HTERT RPE-1 (cell line): ENCODE measurements around the gene GARIN1A.
"Not testable (repeated sequence)": the region's sequence is repeated elsewhere in the genome, so short reads cannot be mapped to it uniquely, and the experiment has no call there.

Source experiments
- in situ Hi-C: fragments of 300-500 bp; cut with MboI; formaldehyde crosslinking; loops from 4 replicates; pipeline ENCODE4 v1.14.3; 2020; ENCODE audit warnings: low sequenced_read_pairs

The GARIN1A gene

DNA sequence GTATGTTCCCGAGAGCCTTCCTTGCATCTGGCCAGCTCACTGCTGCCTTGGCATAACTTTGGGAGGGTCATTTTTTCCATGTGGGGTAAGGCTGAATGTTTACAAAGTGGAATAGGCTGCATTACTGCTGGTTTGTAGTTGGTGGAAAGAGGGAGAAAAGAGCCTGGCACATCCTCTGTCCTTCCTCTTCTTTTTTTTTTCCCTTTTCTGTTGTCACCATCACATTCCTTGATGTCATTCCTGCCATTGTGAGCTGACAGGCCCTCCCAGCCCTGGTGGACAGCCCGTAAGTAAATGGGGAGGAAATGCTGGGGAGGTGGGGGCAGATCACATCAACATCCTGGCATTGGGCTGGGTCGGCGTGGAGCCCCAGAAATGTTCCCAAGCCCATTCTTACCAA is at the start of gene GARIN1A:
GARIN1A (plus strand) TSS at position 301 of the 400 bp plus-strand sequence. CDS start 106 bp downstream, outside the sequence.
- in situ Hi-C loops, result no loop called here

DNA sequence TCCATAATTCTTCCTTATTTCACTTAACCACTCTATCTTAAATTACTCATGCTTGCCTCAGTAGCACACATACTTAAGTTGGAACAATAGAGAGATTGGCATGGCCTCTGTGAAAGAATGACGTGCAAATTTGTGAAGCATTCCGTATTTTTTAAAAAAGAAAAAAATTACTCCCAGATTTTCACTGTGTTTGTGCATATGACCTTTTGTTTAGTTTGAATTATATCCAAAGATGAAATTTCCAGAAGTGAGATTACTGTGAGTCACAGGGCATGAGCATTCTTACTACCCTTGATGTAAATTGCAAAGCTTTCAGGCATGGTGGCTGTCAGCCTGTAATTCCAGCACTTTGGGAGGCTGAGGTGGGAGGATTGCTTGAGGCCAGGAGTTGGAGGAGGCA is 45.0 kb upstream of the GARIN1A start:
- in situ Hi-C loops, result not testable (repeated sequence)

DNA sequence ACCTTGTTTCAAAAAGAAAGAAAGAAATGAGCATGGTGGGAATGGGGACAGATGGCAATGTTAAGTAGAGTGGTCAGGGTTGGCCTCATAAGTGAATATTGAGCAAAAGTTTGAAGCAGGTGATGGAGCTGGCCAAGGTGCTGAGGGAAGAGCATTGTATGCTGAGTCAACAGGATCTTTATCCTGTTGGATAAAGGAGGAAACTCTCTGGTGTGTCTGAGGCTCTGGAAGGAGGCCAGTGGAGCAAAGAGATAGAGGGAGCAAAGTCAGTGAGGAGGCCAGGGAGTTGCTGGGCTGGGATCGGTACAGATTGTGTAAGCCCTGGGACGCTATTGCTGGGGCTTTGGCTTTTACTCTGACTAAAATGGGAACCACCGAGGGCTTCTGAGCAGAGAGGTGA is 38.2 kb upstream of the GARIN1A start:
- in situ Hi-C loops, result not testable (repeated sequence)

DNA sequence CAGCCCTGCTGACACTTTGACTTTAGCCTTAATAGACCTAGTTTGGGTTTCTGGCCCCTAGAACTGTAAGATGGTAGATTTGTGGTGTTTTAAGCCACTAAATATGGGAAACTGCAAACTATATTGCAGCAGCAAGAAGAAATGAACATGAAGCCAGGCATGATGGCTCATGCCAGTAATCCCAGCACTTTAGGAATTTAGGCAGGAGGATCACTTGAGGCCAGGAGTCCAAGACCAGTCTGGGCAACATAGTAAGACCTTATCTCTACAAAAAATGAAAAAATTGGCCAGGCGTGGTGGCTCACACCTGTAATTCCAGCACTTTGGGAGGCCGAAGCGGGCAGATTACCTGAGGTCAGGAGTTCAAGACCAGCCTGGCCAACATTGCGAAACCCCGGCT is 26.9 kb upstream of the GARIN1A start:
- in situ Hi-C loops, result not testable (repeated sequence)

DNA sequence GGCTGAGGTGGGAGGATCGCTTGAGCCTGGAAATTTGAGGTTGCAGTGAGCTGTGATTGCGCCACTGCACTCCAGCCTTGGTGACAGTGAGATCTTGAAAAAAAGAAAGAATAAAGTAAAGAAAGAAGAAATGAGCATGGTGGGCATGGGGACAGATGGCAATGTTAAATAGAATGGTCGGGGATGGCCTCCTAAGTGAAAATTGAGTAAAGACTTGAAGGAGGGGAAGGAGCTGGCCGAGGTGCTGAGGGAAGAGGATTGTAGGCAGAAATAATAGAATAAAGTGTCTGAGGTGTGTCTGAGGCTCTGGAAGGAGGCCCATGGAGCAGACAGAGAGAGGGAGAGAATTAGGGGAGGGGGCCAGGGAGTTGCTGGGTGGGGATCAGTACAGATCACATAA is 26.2 kb upstream of the GARIN1A start:
- in situ Hi-C loops, result not testable (repeated sequence)

DNA sequence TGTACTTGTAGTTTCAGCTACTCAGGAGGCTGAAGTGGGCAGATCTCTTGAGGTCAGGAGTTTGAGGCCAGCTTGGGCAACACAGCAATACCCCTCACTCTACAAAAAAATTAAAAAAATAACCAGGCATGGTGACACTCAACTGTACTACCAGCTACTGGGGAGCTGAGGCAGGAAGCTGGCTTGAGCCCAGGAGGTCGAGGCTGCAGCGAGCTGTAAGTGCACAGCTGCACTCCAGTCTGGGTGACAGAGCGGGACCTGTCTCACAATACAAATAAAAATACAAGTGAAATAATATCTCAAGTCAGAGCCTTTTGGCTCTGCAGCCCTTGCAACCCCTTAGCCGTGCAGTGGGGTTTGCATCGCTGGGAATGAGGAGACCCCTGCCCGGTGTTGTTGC is 25.2 kb upstream of the GARIN1A start:
- in situ Hi-C loops, result not testable (repeated sequence)

DNA sequence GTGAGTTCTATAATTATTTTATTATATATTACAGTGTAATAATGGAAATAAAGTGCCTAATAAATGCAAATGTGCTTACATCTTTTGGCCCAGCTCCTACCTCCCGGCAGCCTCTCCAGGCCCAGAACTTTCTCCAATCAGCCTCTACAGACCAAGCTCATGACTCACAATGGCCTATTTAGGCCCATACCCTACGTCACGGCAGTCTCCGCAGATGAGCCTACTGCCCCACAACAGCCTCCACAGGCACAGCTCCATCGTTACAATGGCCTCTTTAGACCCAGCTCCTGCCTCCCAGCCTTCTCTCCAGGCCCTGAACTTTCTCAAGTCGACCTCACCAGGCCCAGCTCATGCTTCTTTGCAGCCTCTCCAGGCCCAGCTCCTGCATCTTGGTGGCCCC is 21.0 kb upstream of the GARIN1A start:
- in situ Hi-C loops, result not testable (repeated sequence)

DNA sequence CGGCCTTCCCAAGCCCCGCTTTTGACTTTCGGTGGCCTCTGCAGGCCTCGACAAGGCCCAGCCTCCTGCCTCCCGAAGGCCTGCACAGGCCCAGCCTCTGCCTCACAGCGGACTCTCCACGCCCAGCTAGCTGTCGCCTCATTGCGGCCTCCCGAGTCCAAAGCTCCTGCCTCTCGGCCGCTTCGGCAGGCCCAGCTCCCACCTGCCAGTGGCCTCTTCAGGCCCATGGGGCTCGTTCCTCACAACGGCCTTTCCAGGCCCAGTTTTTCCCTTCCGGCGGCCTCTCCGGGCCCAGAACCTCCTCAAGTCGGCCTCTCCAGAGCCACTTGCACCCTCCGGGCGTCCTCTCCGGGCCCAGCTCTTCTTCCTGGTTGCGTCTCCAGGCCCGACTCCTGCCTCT is 19.5 kb upstream of the GARIN1A start:
- in situ Hi-C loops, result not testable (repeated sequence)

DNA sequence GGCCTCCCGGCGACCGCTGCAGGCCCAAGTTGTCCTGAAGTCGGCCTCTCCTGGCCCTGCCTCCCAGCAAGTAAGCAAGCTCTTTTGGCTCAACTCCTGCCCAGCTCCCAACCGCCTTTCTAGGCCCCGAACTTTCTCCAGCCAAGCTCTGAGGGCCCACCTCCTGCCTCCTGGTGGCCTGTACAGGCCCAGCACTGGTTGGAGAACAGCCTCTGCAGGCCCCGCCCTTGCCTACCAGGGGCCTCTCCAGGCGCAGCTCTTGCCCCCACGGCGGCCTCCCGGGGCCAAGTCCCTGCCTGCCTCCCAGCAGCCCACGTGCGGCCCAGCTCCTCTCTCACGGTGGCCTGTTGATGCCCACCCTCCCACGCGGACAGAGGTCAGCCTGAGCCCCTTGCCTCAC is 18.9 kb upstream of the GARIN1A start:
- in situ Hi-C loops, result not testable (repeated sequence)

DNA sequence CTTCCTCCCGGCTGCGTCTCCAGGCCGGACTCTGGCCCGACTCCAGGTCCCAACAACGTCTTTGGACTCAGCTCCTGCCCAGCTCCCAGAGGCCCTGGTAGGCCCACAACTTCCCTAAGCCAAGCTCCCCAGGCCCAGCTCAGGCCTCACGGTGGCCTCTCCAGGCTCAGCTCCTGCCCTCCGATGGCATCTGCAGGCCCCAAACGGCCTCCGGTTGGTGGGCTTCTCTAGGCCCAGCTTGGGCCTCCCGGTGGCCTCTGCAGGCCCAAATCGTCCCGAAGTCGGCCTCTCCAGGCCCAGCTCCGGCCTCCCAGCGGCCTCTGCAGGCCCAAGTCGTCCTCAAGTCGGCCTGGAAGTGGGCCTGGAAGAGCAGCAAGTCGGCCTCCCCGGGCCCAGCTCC is 18.0 kb upstream of the GARIN1A start:
- in situ Hi-C loops, result not testable (repeated sequence)

DNA sequence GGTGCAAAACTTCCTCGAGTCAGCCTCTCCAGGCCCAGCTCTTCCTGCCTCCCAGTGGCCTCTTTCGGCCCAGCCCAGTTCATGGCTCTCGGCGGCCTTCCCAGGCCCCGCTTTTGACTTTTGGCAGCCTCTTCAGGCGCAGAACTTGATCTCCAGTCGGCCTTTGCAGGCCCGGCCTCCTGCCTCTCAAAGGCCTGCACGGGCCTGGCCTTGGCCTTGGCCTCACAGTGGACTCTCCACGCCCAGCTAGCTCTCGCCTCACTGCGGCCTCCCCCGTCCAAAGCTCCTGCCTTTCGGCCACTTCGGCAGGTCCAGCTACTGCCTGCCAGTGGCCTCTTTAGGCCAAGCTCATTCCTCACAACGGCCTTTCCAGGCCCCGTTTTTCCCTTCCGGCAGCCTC is 17.6 kb upstream of the GARIN1A start:
- in situ Hi-C loops, result not testable (repeated sequence)

DNA sequence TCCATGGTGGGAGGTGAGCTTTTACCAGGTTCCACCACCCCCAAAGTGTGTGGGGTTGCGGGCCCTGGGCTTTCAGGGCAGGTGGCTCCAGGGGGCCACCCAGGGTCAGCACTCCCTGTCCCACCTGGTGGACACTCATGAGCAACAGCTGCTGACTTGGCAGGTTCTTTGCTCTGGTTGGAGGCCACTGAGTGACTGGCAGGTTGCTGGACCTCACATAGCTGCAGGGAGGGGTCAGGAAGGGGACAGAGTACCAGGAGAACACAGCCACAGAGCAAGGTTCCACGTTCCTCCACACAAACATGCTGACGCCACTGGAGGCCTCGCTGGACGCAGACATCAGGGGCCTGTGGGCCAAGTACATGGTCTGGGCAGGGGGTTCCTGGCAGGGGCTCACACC is 13.7 kb upstream of the GARIN1A start:
- in situ Hi-C loops, result not testable (repeated sequence)

DNA sequence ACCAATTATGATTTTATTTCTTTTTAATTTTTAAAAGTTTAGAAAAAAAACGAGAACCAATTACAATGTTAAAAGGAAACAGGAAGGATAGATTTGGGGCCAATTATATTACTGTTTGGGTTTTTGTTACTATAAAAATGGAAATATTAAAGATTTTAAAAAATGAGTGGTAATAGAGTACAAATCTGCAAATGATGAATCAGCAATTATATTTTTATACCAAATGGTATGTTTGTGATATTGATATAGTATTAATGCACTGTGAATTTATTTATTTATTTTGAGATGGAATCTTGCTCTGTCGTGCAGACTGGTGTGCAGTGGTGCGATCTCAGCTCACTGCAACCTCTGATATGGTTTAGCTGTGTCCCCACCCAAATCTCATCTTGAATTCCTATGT is 11.5 kb upstream of the GARIN1A start:
- in situ Hi-C loops, result no loop called here

DNA sequence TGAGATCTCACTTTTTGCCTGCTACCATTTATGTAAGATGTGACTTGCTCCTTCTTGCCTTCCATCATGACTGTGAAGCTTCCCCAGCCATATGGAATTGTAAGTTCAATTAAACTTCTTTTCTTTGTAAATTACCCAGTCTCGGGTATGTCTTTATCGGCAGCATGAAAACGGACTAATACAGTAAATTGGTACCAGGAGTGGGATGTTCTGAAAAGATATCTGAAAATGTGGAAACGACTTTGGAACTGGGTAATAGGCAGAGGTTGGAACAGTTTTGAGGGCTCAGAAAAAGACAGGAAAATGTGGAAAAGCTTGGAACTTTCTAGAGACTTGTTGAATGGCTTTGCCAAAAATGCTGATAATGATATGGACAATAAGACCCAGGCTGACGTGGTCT is 10.6 kb upstream of the GARIN1A start:
- in situ Hi-C loops, result no loop called here

DNA sequence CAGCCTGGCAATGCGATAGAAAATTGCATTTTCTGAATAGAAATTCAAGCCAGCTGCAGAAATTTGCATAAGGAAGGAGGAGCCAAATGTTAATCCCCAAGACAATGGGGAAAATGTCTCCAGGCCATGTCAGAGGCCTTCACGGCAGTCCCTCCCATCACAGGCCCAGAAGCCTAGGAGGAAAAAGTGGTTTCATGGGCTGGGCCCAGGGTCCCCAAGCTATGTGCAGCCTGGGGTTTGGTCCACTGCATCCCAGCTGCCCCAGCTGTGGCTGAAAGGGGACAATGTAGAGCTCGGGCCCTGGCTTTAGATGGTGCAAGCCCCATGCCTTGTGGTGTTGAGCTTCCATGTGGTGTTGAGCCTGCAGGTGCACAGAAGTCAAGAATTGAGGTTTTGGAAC is 10.0 kb upstream of the GARIN1A start:
- in situ Hi-C loops, result no loop called here

DNA sequence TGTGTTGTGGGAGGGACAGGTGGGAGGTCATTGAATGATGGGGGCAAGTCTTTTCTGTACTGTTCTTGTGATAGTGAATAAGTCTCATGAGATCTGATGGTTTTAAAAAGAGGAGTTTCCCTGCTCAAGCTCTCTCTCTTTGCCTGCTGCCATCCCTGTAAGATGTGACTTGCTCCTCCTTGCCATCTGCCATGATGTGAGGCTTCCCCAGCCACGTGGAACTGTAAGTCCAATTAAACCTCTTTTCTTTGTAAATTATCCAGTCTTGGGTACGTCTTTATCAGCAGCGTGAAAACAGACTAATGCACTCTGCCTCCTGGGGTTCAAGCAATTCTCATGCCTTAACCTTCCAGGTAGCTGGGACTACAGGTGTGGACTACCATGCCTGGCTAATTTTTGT is 8.9 kb upstream of the GARIN1A start:
- in situ Hi-C loops, result not testable (repeated sequence)

DNA sequence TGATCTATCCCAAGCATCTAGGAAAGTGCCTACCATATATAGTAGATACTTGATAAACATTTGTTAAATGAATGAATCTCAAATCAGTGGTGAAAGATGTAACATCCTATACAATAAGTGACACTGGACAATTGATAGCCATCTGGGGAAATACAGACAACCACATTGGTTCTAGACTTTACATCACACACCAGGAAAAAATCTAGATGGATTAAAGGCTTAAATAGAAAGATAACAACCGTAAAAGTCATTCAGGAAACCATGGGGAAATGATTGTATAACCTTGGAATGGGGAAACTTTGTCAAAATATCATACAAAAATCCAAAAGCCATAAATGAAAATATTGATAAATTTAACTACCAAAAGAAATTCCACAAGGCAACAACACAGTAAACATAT is 7.0 kb upstream of the GARIN1A start:
- in situ Hi-C loops, result no loop called here

DNA sequence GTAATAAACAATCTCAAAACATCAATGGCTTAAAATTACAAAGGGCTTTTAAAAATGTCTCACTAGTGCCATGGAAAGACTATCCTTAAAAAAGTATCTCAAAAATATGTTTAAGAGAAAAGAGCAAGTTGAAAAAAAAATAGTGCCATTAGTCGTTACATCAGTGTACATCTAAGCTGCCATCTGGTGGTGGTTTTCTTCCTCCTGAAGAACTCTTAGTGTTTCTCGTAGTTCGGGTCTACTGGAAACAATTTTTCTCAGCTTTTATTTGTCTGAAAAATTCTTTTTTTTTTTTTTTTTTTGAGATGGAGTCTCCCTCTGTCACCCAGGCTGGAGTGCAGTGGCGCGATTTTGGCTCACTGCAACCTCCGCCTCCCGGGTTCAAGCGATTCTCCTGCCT is 5.9 kb upstream of the GARIN1A start:
- in situ Hi-C loops, result no loop called here

DNA sequence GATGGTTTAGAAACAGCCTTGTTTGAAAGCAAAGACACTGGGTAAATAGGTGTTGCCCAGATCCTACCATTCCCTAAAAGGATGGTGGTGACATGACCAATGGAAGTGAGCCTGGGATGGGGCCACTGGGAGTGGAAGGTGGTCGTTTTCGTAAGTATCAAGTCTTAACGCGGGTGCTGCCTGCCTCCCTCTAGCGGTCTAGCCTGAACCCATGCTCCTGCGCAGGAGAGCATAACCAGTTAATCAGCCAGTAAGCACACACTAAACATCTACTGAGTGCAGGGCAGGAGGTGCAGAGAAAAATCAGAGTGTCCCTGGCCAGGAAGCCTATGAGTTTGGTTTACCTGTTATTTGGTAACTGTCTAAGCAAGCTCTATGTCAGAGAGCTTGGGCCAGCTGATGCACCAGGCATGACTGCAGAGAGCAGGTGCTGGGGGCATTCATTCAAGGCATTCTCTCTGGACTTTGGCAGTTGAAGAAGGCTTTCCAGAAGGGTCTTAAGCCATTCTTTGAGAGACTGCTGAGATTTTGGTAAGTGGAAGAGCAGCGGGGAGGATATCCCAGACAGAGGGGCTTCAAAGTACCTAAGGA is 930 bp downstream of the GARIN1A start:
- in situ Hi-C loops, result no loop called here

DNA sequence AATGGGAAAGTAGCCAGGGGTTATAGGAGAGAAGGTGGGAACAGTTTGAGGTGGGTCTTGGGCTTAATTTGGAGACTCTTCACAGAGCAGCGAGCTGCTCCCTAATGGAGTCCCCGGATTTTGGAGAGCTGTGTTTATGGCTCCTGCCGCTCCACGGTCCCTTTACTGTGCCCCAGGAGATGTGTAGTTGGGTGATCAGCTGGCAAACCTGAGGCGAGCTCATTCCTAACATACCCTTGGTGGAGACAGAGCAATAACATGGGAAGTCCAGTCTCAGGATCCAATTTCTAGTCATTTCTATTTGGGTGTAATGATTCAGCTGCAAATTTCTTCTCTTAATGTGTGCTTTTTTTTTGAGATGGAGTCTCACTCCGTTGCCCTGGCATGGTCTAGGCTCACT is 1.5 kb downstream of the GARIN1A start:
- in situ Hi-C loops, result no loop called here

DNA sequence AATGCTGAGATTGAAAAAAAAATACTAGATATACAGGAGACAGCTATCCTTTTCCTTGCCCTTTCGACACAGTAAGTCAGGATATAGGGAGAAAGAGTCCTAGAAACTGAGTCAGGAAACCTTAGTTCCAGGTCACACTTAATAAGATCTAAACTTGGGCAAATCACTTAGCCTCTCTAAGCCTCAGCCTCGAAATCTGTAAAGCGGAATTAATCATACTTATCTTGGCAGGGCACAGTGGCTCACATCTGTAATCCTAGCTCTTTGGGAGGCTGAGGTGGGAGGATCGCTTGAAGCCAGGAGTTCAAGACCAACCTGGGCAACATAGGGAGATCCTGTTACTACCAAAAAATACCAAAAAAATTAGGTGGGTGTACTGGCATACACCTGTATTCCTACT is 4.6 kb downstream of the GARIN1A start:
- in situ Hi-C loops, result no loop called here

DNA sequence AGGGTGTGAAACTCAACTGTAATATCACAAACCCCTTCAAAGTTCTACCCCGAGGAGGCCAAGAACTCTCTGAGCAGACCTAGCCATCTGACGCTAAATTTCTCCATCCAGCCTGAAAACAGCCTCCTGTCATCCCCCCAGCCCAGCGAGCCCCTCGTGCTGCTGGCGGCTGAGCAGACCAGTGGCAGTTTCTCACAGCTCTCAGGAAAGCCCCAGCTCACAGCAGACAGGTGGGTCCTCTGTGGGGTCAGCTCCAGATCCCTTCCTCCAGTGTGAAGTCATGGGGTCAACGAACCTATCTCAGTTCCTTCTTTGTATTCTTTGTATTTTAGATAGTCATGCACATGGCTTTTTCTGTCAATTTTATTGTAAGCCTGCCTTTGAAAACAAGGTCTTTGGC is 7.8 kb downstream of the GARIN1A start:
- in situ Hi-C loops, result no loop called here

DNA sequence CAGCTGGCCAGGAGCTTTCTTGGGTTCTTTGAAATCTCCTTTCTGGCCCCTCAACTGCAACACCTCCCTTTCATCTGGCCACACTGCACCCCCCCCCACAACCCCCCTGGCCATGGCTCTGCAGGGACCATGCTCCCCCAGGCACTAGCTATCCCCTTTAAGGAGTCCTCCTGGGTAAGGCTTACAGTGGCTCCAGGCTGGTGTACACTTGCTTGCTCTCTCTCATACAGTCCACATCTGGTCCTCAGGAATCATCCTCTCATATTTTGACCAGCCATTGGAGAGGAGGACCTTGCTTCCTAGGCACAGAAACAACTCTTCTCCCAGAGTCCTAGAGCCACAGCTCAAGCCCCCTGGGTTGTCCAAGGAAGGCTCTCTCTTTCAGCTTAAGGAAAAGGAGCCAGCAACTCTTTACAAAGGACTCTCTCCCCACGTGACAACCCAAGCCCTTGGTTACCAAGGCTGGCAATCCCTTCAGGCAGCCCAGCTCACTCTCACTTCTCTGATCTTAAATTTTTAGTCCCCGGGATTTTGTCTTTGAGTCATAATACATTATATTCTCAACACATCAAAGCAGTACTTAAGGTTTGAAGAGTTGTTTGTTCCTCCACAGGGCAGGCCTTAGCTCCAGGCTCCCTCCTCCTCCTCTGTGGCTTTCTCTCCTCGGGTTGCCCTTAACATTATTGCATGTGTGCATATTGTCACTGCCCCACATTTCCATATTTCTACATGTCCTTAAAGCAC is 9.9 kb downstream of the GARIN1A start:
- in situ Hi-C loops, result no loop called here
